Measurements from ENCODE around the gene CFAP107. TPM values are rescaled to one million over a fixed set of nuclear protein-coding genes. Genes with fewer than 3 reads are reported as not detected.

Gene CFAP107
- total RNA-seq, 1 experiment from 2014 or later: not detected

DNA sequence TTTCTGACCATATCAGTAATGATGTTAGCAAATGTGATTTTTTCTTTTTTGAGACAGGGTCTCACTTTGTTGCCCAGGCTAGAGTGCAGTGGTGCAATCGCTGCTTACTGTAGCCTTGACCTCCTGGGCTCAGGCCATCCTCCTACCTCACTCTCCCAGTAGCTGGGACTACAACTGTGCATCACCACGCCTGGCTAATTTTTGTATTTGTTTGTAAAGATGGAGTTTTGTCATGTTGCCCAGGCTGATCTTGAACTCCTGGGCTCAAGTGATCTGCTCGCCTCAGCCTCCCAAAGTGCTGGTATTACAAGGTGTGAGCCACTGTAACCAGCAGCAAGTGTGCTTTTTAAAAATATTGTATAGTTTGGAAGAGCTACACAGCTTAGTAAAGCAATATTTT, 4.1 kb upstream of the CFAP107 start:
- no peak for DNase-seq (ENCODE audit: low read depth)

DNA sequence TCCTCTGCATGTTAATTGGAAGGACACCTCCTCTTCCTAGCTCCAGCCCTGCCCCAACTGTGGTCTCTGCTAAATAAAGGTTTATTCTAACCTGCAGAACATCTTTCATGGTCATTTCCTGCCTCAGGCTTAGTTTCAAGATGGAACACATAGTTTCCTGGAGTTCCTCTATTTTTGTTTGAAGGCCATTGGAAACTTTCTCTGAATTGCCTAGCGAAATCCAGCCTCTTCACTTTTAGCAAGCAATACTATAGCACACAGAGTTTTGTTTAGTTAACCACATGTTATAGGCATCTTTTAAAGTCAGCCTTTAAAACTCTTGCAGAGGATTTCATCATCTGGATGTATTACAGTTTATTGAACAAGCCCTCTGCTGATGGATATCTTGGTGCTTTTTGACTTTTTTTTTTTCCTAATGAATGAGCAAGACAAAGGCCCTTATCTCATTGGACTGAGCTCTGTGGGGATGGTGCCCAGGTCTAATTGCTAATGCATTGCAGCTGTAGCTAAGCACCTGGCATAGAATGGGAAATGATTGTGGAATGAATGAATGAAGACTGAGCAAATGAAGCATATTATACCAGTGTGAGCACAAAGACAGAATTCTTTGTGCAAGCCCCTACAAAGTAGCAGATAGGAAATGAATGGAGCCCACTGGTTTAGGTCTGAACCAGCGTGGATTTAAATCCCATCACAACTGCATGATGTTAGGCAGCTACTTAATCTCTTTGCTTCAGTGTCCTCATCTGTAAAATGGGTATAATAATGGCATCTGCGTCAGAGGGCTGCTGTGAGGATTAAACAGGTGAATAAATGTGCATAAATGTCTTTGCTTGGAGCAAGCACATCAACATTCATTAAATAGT, 641 bp upstream of the CFAP107 start:
- DNase-seq (ENCODE audit: low read depth): no peak

DNA sequence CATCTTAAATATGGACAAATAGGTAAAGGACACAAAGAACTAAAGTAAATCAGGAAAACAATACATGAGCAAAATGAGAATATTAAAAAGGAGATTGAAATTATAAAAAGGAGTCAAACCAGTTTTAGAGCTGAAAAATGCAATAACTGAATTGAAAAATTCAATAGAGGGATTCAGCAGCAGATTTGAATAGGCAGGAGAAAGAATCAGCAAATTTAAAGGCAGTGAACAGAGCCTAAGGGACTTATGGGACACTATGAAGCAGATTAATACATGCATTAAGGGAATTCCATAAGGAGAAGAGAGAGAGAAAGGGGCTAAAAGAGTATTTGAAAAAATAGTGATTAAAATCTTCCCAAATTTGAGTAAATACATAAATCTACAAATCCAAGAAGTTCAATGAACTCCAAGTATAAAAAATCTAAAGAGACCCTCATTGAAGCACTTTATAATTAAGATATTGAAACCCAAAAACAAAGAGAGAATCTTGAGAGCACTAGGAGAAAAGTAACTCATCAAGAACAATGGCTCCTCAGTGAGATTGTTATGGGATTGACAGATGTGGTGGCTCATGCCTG, 2.9 kb downstream of the CFAP107 start:
- DNase-seq (ENCODE audit: low read depth): no peak

DNA sequence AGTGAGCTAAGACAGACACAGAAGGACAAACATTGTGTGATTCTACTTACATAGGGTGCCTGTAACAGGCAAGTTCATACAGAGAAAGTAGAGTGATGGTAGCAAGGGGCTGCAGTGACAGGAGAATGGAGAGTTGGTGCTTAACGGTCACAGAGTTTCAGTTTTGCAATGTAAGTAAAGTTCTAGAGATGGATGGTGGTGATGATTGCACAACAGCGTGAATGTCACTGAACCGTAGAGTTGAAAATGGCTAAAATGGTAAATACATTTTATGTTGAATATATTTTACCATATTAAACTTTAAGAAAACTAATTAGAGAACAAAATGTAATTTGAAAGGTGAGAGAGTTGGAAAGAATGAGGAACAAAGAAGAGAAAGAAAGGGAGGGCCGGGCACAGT, 8.7 kb downstream of the CFAP107 start:
- DNase-seq (ENCODE audit: low read depth): no peak

DNA sequence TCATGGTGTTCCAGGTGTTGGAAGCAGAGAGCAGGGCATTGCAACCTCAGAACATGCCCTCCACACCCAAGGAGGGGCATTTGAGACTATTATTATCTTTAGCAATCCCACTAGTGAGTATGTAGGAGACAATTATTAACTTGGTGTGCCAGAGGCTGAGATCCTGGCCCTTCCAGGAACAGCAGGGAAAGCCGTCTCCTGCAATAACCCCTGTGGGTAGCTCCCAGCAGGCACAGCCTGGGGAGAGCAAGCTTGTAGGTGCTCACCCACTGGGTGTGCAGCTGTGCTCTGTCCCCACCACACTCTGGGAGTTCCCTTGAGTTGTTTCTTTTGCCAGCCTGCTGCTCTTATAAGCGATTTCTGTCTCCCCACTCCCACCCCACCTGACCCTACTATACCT, 10.3 kb downstream of the CFAP107 start:
- no peak for DNase-seq (ENCODE audit: low read depth)

DNA sequence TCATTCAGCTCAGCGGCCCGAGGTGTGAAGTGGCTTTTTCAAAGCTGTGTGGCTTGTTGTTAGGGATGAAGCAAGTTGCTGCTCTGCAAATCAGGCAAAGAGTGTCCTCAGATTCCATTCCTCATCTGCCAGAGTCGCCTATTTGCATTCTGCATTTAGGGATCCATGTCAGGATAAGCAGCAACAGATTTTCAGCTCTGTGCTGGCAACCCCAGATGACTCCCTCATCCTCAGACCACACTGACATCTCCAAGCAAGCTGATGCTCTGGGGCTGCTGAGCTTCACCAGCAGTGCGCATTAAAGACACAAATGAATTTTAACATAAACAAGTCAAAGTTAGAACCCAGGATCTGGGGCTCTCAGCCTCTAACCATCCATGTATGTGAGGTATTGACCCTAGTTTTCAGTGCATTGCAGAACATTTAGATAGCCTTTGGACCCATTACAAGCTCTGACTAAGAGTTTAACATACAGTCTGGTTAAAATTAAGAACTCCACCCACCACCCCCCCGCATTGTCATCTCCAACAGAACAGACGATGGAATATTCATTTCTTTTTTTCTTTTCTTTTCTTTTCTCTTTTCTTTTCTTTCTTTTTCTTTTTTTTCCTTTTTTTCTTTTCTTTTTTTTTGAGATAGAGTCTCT, 10.9 kb downstream of the CFAP107 start:
- no peak for DNase-seq (ENCODE audit: low read depth)

DNA sequence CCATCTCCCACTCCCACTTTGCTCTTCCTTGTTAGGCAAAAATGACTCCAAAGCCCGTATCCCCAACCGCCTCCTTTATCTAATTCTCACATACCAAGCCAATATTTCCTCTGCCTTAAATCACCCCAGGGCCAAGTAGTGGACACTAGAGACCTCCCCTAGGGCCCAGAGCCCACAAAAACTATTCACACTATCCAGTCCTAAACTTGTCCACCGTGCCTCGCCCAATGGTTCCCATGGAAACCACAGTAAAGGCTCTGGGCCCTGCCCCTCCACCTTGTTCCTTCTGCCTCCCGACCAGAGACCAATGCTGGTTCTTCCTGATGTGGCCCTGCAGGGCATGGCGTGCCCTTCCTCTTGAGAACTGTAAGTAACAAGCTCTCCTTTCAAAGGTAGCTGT, 11.8 kb downstream of the CFAP107 start:
- no peak for DNase-seq (ENCODE audit: low read depth)

DNA sequence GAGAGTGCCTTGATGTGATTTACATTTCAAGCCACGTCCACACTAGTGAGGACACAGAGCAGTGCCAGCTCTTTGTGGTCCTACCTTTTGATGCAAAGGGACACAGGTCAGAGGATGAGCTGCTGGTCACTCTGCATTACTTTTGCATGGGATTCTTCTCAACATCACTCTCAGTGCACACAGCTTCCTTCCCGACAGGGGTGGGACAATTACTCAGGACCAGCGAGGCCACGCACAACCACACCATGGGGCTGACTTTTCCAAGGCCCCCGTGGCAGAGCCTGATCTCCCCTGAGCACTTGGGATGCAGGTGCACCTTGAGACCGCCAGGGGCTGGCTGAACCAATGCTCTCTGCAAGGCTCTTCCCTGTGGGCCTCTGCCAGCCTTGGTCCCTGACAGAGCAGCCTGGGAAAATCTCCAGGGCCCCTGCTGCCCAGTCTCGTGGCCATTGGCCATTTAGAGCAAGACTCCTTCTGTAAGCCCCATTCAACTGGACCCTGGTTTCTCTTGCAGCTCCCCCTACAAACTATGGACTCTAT, 14.3 kb downstream of the CFAP107 start:
- DNase-seq (ENCODE audit: low read depth): peak; percentile 11

DNA sequence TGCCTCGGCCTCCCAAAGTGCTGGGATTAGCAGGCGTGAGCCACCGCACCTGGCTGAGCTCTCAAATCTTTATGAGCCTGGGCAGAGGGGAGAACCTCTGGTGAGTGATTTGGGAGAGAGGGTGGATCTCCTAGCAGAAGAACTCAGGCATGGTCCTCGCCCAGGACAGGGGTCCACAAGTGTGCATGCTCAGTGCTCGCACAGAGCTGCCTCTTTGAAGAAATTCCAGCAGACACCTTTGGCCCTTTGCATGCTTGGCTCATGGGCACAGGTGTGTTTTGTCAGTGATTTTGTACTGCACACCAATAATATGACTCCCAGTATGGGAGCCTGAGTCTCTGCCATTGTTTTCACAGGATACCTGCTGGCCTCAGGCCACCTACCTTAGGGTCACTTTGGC, 15.8 kb downstream of the CFAP107 start:
- DNase-seq (ENCODE audit: low read depth): no peak

DNA sequence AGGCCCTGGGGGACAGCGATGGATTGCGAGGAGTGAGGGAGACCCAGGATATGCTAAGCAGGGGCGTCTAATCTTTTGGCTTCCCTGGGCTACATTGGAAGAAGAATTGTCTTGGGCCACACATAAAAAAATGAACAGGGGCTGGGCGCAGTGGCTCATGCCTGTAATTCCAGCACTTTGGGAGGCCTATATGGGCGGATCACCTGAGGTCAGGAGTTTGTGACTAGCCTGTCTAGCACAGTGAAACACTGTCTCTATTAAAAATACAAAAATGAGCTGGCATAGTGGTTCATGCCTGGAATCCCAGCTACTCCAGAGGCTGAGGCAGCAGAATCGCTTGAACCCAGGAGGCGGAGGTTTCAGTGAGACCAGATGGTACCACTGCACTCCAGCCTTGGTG, 16.8 kb downstream of the CFAP107 start:
- no peak for DNase-seq (ENCODE audit: low read depth)

DNA sequence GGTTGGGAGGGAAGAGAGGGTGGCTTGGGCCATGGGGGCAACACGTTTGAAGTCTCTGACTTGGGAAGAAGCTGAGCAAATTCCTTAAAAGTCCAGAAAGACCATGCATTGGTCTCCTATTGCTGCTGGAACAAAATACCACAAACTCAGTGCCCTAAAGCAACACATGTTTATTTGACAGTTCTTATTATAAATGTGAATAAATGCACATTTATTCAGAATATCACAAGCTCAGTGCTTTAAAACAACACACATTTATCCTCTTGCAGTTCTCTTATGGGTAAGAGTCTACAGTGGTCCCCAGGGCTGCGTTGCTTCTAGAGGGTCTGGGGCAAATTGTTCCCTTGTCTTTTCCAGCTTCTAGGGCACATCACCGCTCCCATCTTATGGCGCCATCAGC, 17.5 kb downstream of the CFAP107 start:
- DNase-seq (ENCODE audit: low read depth): no peak

DNA sequence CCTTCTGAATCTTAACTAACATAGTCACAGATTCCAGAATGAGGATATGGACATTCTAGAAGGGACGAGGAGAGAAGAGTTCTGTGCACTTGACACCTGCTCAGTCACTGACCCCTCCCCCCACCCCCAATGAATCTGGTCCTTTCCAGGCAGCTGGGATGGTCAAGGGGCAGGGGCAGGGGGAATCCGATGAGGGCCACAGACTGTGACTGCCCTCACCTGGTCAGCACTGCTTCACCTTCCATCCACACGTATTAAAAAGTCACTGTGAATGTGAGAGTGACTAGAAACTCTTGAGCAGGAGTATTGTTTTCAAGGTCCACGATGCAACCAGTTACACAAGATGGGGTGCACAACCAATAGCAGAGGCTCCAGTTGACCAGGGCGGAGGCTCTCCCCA, 18.0 kb downstream of the CFAP107 start:
- DNase-seq (ENCODE audit: low read depth): no peak

DNA sequence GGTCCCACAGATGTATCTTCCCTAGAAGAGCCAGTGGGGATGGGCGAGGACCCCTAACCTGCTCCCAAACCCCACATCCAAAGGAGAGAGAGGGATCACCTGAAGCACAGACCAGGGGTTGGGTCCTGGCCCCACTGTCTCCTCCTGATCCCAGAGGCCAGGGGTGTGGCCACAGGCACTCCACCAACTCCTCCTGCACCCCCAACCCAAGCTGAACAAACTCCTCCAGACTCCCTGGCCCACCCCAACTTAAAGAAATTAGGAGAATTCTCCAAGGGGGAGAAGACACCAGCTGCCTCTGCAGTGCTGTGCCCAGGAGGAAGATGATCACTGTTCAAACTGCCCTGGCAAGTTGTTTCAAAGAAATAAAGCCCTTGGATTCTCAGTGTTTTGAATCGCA, 23.0 kb downstream of the CFAP107 start:
- DNase-seq (ENCODE audit: low read depth): no peak

DNA sequence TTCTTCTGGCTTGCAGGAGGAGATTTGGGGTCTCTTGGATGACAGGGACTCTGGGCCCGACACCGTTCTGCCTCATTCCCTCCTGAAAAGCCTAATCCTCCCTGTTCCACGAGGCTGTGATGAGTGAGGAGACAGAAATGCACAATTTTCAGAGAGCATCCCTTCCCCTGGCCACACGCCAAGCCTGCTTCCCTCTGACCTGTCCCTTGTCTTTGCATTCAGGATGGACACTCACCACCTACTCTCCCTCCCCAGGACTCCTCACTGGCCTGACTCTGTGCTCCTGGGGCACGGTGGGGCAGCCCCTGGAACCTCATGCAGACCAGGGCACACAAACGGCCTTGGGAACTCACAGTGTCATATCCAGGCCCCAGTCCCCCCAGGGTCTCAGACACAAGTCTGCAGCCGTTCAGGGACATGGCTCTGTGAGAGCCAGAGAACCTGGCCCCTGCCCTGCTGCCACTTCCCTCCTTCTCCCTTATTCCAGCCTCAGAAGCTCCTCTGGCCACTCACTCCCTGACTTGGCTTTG, 24.0 kb downstream of the CFAP107 start:
- no peak for DNase-seq (ENCODE audit: low read depth)

DNA sequence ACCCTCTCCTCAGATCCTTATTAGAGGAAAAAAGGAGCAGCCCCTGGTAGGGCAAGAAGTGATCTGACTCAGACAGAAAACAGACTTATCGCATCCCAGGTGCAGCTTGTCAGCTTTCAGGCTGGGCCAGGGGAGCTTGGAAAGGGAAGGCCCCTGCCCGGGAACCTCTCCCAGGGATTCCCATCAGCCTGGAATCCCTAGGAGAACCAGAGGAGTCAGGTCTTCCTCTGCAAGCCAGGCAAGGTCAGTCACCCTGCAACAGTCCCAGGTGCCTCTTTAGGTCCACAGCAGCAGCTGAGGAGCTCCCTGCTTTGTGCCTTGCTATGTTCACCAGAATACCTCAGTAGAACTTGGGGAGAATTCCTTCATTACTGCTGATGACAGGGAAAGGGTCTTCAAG, 24.6 kb downstream of the CFAP107 start:
- no peak for DNase-seq (ENCODE audit: low read depth)

DNA sequence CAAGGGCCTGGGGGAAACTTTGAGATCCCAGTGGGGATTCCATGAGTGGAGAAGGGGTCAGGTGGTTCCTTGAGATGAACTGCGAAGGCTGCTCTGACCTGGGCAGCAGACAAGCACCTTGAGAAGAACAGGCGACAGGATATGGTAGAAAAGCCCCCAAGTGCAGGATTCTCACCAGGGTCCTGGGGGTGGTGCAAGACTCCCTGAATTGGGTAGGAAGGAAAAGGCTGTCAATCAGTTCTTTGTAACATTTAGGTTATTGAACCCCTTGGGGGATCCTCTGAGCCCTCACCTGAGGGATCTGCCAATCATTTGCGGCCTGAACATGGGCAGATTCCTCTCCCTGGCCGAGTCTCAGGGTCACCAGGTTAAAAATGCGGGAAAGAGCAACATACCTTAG, 25.2 kb downstream of the CFAP107 start:
- no peak for DNase-seq (ENCODE audit: low read depth)

DNA sequence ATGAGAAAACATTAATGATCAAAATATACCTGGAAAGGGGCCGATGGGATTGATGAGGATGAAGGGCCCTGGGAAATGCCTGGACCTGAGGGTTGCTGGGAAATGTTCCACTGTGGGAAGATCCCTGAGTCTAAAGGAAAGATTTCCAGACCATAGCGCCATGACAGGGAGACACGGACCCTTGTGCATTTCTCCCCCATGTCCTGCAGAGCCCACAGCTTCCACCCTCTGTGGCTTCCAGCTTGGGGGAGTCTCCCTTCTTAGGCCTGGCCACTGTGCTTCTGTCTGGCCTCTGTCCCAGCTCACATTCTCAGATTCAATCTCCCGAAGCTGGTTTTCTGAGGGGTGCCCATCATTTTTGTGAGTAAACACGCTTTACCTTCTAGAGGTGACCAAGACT, 26.5 kb downstream of the CFAP107 start:
- DNase-seq (ENCODE audit: low read depth): no peak

DNA sequence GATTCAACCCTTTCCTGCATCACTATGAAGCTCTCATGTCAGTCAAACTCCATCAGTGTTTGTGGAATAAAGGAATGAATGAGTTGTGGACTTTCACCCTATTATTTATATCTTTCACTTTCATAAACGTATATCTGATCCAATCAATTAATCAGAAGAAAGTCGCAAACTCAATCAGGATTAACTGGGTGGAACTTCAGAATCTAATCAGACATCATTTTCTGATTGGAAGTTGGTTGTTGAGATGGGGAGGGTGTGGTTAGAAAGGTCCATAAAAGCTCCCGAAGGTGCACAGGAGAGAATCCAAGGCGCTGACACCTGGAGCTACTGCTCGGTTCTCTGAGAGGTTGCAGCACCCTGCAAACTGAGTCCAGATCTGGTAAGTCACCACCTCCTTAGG, 27.4 kb downstream of the CFAP107 start, which contains the start of gene PRAMEF12:
TSS of gene PRAMEF12 (plus strand) at position 301 of the 400 bp plus-strand sequence. CDS start 1,130 bp downstream, outside the sequence.
- no peak for DNase-seq (ENCODE audit: low read depth)

DNA sequence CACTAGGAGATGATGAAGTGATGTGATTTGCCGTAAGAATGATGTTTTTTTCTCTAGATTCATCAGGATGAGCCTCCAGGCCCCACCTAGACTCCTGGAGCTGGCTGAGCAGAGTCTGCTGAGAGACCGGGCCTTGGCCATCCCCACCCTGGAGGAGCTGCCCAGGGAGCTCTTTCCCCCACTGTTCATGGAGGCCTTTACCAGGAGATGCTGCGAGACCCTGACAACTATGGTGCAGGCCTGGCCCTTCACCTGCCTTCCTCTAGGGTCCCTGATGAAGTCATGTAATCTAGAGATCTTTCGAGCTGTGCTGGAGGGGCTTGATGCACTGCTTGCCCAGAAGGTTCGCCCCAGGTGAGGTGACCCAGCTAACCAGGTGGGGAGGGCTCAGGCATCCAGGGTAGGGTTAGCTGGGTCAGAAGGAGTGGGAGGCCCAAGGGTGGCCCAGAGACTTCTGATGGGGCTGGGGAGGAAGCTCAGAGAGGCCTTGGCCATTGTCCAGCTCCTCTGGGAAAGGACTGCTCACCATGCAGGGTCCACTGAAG, 28.9 kb downstream of the CFAP107 start:
- DNase-seq (ENCODE audit: low read depth): no peak

DNA sequence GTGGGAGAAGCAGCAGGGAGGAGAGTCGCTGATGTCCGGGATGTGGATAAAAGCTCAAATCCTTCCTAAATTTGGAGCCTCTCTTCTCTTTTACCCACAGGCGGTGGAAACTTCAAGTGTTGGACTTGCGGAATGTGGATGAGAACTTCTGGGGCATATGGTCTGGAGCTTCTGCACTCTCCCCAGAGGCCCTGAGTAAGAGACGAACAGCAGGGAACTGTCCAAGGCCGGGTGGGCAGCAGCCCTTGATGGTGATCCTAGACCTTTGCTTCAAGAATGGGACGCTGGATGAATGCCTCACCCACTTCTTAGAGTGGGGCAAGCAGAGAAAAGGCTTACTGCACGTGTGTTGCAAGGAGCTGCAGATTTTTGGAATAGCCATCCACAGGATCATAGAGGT, 29.4 kb downstream of the CFAP107 start:
- no peak for DNase-seq (ENCODE audit: low read depth)

DNA sequence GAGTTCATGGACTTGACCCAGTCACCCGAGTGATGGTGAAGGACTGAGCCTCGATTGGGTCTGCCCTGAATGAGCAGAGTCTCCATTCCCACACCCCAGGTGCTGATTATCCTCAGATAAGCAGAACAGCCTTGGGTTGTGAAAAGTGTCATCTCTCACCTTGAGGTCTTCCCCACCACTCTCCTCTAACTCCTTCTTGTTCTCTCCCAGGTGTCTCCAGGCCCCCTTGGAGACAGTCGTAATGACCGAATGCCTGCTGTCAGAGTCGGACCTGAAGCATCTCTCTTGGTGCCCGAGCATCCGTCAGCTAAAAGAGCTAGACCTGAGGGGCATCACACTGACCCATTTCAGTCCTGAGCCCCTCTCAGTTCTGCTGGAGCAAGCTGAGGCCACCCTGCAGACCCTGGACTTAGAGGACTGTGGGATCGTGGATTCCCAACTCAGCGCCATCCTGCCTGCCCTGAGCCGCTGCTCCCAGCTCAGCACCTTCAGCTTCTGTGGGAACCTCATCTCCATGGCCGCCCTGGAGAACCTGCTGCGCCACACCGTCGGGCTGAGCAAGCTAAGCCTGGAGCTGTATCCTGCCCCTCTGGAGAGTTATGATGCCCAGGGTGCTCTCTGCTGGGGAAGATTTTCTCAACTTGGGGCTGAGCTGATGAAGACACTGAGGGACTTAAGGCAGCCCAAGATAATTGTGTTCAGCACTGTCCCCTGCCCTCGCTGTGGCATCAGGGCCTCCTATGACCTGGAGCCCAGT, 31.0 kb downstream of the CFAP107 start:
- no peak for DNase-seq (ENCODE audit: low read depth)
